ENCODE measurements around the gene ATP2B3. TPM values are rescaled to one million over a fixed set of nuclear protein-coding genes. Genes with fewer than 3 reads are reported as not detected.

Gene ATP2B3
- total RNA-seq, 3 donors from 2014 or later (not counting 1 experiment from before 2014, with no cell fraction given), result not detected

- Histone ChIP-seq H3K9me3 (ENCODE audit: control insufficient read depth, insufficient read depth, low read length) (no peaks in the 10 kb centered on the region), H3K27me3 (ENCODE audit: control insufficient read depth, insufficient read depth, low read length) (no peaks in the 10 kb centered on the region), H3K4me3 (ENCODE audit: low read length) (no peak overlapping the region), H3K4me1 (ENCODE audit: control insufficient read depth, insufficient read depth, low read length) (no peaks in the 10 kb centered on the region), H3K36me3 (ENCODE audit: control insufficient read depth, insufficient read depth, low read length) (no peaks in the 10 kb centered on the region), H3K27ac (ENCODE audit: low read length) (no peak overlapping the region)
- H3K4me3 Mint-ChIP-seq, result no peak overlapping the region
- no peaks in the 10 kb centered on the region for H3K4me1 Mint-ChIP-seq
- 96% methylated on average over 10 of the region's 13 CpGs for WGBS (ENCODE audit: insufficient coverage)
- no peak overlapping the region for H3K27ac Mint-ChIP-seq
- no peaks in the 10 kb centered on the region for H3K27me3 Mint-ChIP-seq (ENCODE audit: low read depth in 2 of 2)
- intact Hi-C loops (cut with micrococcal nuclease), result no loop called here
- DNase-seq, result no peak
- H3K36me3 Mint-ChIP-seq, result no peaks in the 10 kb centered on the region
- no peaks in the 10 kb centered on the region for H3K9me3 Mint-ChIP-seq
- no peak for TF ChIP-seq CTCF (IDR thresholded peaks at IDR 0.05)
- no peak for ATAC-seq
Observed at GRCh38 chrX:153481043-153481442, 36.4 kb upstream of the ATP2B3 start.

DNA sequence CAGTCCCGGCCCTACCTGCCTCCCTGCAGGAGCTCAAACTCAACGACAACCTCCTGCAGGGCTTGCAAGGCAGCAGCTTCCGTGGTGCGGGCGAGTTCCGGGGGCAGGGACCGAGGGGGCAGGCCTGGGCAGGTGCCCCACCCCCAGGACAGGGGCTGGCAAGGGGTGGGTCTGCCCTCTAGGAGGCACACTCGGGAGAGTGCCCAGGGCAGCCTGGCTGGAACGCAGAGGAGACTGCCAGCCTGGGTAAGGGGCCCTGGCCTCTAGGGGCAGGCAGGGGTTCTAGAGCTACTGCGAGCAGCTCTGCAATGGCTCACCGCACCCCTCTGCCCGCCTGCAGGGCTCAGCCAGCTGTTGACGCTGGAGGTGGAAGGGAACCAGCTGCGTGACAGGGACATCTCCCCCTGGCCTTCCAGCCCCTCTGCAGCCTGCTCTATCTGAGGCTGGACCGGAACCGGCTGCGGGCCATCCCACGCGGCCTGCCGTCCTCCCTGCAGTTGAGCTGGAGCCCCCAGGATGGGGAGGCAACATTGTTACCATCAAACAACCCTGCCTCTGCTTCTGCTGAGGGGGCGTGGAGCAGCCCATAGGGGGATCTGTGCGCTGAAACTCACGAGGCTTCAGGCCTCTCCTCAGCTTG lies 34.9 kb upstream of the ATP2B3 start:
- intact Hi-C loops (cut with micrococcal nuclease), result no loop called here
- no peak overlapping the region for H3K27ac Mint-ChIP-seq
- H3K4me1 Mint-ChIP-seq, result no peaks in the 10 kb centered on the region
- Histone ChIP-seq H3K4me1 (ENCODE audit: control insufficient read depth, insufficient read depth, low read length) (no peaks in the 10 kb centered on the region), H3K9me3 (ENCODE audit: control insufficient read depth, insufficient read depth, low read length) (no peaks in the 10 kb centered on the region), H3K36me3 (ENCODE audit: control insufficient read depth, insufficient read depth, low read length) (no peaks in the 10 kb centered on the region), H3K4me3 (ENCODE audit: low read length) (no peak overlapping the region), H3K27me3 (ENCODE audit: control insufficient read depth, insufficient read depth, low read length) (no peaks in the 10 kb centered on the region), H3K27ac (ENCODE audit: low read length) (no peak overlapping the region)
- ATAC-seq, result no peak
- no peaks in the 10 kb centered on the region for H3K36me3 Mint-ChIP-seq
- H3K27me3 Mint-ChIP-seq (ENCODE audit: low read depth in 2 of 2), result no peaks in the 10 kb centered on the region
- no peaks in the 10 kb centered on the region for H3K9me3 Mint-ChIP-seq
- DNase-seq, result no peak
- 90% methylated on average over 19 of the region's 23 CpGs for WGBS (ENCODE audit: insufficient coverage)
- H3K4me3 Mint-ChIP-seq, result no peak overlapping the region
- no peak for TF ChIP-seq CTCF (IDR thresholded peaks at IDR 0.05)

DNA sequence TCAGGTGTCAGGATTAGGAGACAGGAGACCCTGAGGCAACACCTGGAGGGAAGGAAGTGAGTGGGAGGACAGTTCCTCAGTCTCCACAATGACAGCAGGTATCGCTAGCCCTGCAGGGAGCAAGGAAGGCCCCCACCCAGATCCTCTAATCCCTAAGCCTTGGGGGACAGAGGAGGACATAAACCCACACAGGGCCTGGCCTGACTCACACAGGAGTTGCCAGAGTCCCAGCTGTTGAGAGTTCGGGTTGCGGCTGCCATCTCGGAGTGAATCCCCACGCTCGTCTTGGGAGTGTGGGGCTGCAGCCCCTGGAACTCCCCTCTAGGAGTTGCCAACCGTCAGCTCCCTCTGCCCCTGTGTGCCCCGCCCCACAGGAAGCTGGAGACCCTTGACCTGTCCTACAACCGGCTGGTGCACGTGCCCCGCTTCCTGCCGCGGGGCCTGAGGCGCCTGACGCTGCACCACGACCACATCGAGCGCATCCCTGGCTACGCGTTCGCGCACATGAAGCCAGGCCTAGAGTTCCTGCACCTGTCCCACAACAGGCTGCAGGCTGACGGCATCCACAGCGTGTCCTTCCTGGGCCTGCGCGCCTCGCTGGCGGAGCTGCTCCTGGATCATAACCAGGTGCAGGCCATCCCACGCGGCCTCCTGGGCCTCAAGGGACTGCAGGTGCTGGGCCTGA lies 31.9 kb upstream of the ATP2B3 start:
- no peak overlapping the region for H3K27ac Mint-ChIP-seq
- H3K27me3 Mint-ChIP-seq (ENCODE audit: low read depth in 2 of 2), result no peaks in the 10 kb centered on the region
- H3K4me3 Mint-ChIP-seq, result no peak overlapping the region
- Histone ChIP-seq H3K4me3 (ENCODE audit: low read length) (no peak overlapping the region), H3K4me1 (ENCODE audit: control insufficient read depth, insufficient read depth, low read length) (peaks cover 4% of the 10 kb centered on the region), H3K9me3 (ENCODE audit: control insufficient read depth, insufficient read depth, low read length) (no peaks in the 10 kb centered on the region), H3K27ac (ENCODE audit: low read length) (no peak overlapping the region), H3K36me3 (ENCODE audit: control insufficient read depth, insufficient read depth, low read length) (no peaks in the 10 kb centered on the region), H3K27me3 (ENCODE audit: control insufficient read depth, insufficient read depth, low read length) (no peaks in the 10 kb centered on the region)
- 68% methylated on average over 30 of the region's 30 CpGs for WGBS (ENCODE audit: insufficient coverage)
- H3K9me3 Mint-ChIP-seq, result no peaks in the 10 kb centered on the region
- no peak for TF ChIP-seq CTCF (IDR thresholded peaks at IDR 0.05)
- ATAC-seq (no peak), DNase-seq (no peak)
- no peaks in the 10 kb centered on the region for H3K4me1 Mint-ChIP-seq
- intact Hi-C loops (cut with micrococcal nuclease), result no loop called here
- no peaks in the 10 kb centered on the region for H3K36me3 Mint-ChIP-seq

All from natural killer cell (primary cell).